HCT116 (cell line): ENCODE results near the gene DNASE1L1. TPM values are rescaled to one million over a fixed set of nuclear protein-coding genes. Genes with fewer than 3 reads are reported as not detected.
A peak's percentile ranks its signal among the peaks of the same experiment; 100 is the strongest.

Experiments
- ATAC-seq: fragments of 200-7000 bp; cut with Tn5 transposase; 2 replicates; pipeline ENCODE4 v1.9.1; 2020; ENCODE audit warnings: mild to moderate bottlenecking, moderate library complexity
- BruUV-seq: library from RNA; stranded (reverse); fragments of 400-500 nt; replicated peaks from 2 replicates; lab custom pipeline; 2021; lab: Mats Ljungman, UMichigan
- CTCF ChIA-PET: fragments of 300-600 bp; sonication (Branson Sonifier 250); formaldehyde crosslinking; loops from one replicate; lab custom pipeline; 2021; ENCODE audit warnings: antibody characterized with exemption; lab: Charles Lee
- POLR2A ChIA-PET: fragments of 300-600, 350-600 bp; sonication (Branson Sonifier 250); formaldehyde crosslinking; loops from one replicate; lab custom pipeline; 2021; ENCODE audit warnings: antibody characterized with exemption; lab: Charles Lee
- RAD21 ChIA-PET, 2 experiments: fragments of 300-600 bp; sonication (Branson Sonifier 250); formaldehyde crosslinking; loops; one replicate each; lab custom pipeline; 2023; ENCODE audit warnings: low total read pairs in 2 of 2; ENCODE audit not compliant: uncharacterized antibody in 2 of 2, unreplicated experiment in 2 of 2, low non-redundant PET in 1 of 2; lab: Charles Lee
- DNase-seq: peaks from one replicate; pipeline ENCODE4 v3.0.0-alpha.2; 2010; ENCODE audit warnings: low read depth, low spot score
- H2AFZ ChIP-seq: fragments of 200-600 bp; shearing (Covaris generic), sonication (generic); 2 replicates; pipeline ENCODE4 v1.6.1; 2017; ENCODE audit warnings: low read depth, mixed run types, mixed read lengths, antibody characterized with exemption, low read length; ENCODE audit not compliant: poor library complexity, severe bottlenecking
- H3K27ac ChIP-seq: 2 replicates; pipeline ENCODE4 v1.5.1; 2012; ENCODE audit warnings: low read depth, low read length
- H3K27me3 ChIP-seq: fragments of 200-600 bp; sonication (generic); 2 replicates; pipeline ENCODE4 v1.6.1; 2016; ENCODE audit warnings: mixed run types, low read length, mixed read lengths; ENCODE audit not compliant: insufficient read depth
- H3K36me3 ChIP-seq, 2 experiments: fragments of 200-500 bp in 1 of 2; fragments of 200-600 bp in 1 of 2; sonication (Bioruptor generic) in 1 of 2; sonication (generic) in 1 of 2; 2 replicates each; pipeline versions ENCODE4 v1.5.1 to v1.6.1; 2014 to 2016; ENCODE audit warnings: low read length in 2 of 2, inconsistent platforms in 1 of 2, mixed read lengths in 1 of 2, mixed run types in 1 of 2; ENCODE audit not compliant: insufficient read depth in 2 of 2, control insufficient read depth in 1 of 2
- H3K4me1 ChIP-seq, 2 experiments: fragments of 200-600 bp in 1 of 2; sonication (generic) in 1 of 2; 2 replicates each; pipeline versions ENCODE4 v1.5.1 to v1.6.1; 2012 to 2017; ENCODE audit warnings: low read length in 2 of 2, inconsistent platforms in 1 of 2, mild to moderate bottlenecking in 1 of 2, mixed read lengths in 1 of 2, mixed run types in 1 of 2, moderate library complexity in 1 of 2; ENCODE audit not compliant: insufficient read depth in 2 of 2, control insufficient read depth in 1 of 2
- H3K4me2 ChIP-seq: fragments of 200-600 bp; sonication (generic); 2 replicates; pipeline ENCODE4 v1.6.1; 2017; ENCODE audit warnings: mixed run types, low read length, mixed read lengths
- H3K4me3 ChIP-seq, 2 experiments: fragments of 200-600 bp in 1 of 2; sonication (generic) in 1 of 2; replicated peaks in 1 of 2; 2 replicates each; pipeline ENCODE4 v1.5.1; 2011 to 2016; ENCODE audit warnings: low read length in 2 of 2, control low read depth in 1 of 2, low read depth in 1 of 2, mild to moderate bottlenecking in 1 of 2, mixed read lengths in 1 of 2, mixed run types in 1 of 2
- H3K79me2 ChIP-seq: fragments of 200-600 bp; sonication (generic); 2 replicates; pipeline ENCODE4 v1.6.1; 2017; ENCODE audit warnings: mild to moderate bottlenecking, mixed run types, low read length, moderate library complexity, mixed read lengths; ENCODE audit not compliant: insufficient read depth
- H3K9ac ChIP-seq: fragments of 200-600 bp; sonication (generic); 2 replicates; pipeline ENCODE4 v1.6.1; 2016; ENCODE audit warnings: low read length, mixed read lengths
- H3K9me2 ChIP-seq: fragments of 200-600 bp; sonication (generic), shearing (Covaris generic); 2 replicates; pipeline ENCODE4 v1.6.1; 2017; ENCODE audit warnings: mixed run types, mild to moderate bottlenecking, moderate library complexity; ENCODE audit not compliant: insufficient read depth
- H3K9me3 ChIP-seq, 2 experiments: fragments of 200-500 bp in 1 of 2; fragments of 200-600 bp in 1 of 2; sonication (Bioruptor generic) in 1 of 2; sonication (generic) in 1 of 2; 2 replicates each; pipeline ENCODE4 v1.6.1; 2014 to 2017; ENCODE audit warnings: low read length in 2 of 2, mixed read lengths in 2 of 2, inconsistent platforms in 1 of 2, low read depth in 1 of 2, mild to moderate bottlenecking in 1 of 2, mixed run types in 1 of 2, moderate library complexity in 1 of 2; ENCODE audit not compliant: control insufficient read depth in 1 of 2, insufficient read depth in 1 of 2
- H4K20me1 ChIP-seq: fragments of 200-600 bp; sonication (generic), shearing (Covaris generic); 2 replicates; pipeline ENCODE4 v1.6.1; 2017; ENCODE audit warnings: mixed run types, mild to moderate bottlenecking, moderate library complexity; ENCODE audit not compliant: insufficient read depth
- EGR1 ChIP-seq: IDR thresholded peaks from 2 replicates; pipeline ENCODE4 v1.6.1; 2012; ENCODE audit warnings: low read depth
- POLR2AphosphoS5 ChIP-seq: IDR thresholded peaks from 2 replicates; pipeline ENCODE4 v1.6.1; 2011; ENCODE audit warnings: mild to moderate bottlenecking, low read depth, low read length, moderate library complexity
- RAD21 ChIP-seq: IDR thresholded peaks from 2 replicates; pipeline ENCODE4 v1.6.1; 2012; ENCODE audit warnings: low read depth, mild to moderate bottlenecking
- YY1 ChIP-seq: IDR thresholded peaks from 2 replicates; pipeline ENCODE4 v1.6.1; 2011; ENCODE audit warnings: low read length, low read depth, moderate library complexity, mild to moderate bottlenecking; ENCODE audit not compliant: insufficient replicate concordance; ENCODE audit errors: extremely low read depth
- ZFX ChIP-seq: fragments of 450-650 bp; IDR thresholded peaks from 2 replicates; pipeline ENCODE4 v1.6.1; 2017
- ZNF274 ChIP-seq: fragments of 200-500 bp; sonication (Bioruptor generic); IDR thresholded peaks from 2 replicates; pipeline ENCODE4 v1.6.1; 2014; ENCODE audit warnings: mild to moderate bottlenecking, low read depth, low read length, inconsistent platforms
- intact Hi-C: fragments of 100-400 bp; cut with micrococcal nuclease; formaldehyde crosslinking; loops from 2 replicates; pipeline ENCODE4 v1.10.0; 2022
- total RNA-seq: library from RNA; stranded (reverse); gene quantifications from one replicate; pipeline ENCODE4 v1.2.1, GENCODE V29; 2021; ENCODE audit not compliant: unreplicated experiment

DNASE1L1 gene
- total RNA-seq, 1 experiment from 2014 or later: 16.5 TPM

- ChIA-PET CTCF (no interaction called here), POLR2A (no interaction called here), RAD21 (interaction anchor here in 1 of 2 experiments (1.3 kb wide), 1 partner anchor 19 kb away, joined by 5 read pairs; no protein-coding TSS in a partner anchor)
- H3K9me2 ChIP-seq: no peaks in the 10 kb centered on the region
- BruUV-seq: TSS peak; percentile 78
- DNase-seq (no peak), ATAC-seq (no peak)
- no peaks in the 10 kb centered on the region for H3K27me3 ChIP-seq
- no peak overlapping the region for H3K9ac ChIP-seq
- peak overlapping the region; percentile 54 to 69 for H3K4me3 ChIP-seq
- no peaks in the 10 kb centered on the region for H4K20me1 ChIP-seq
- H2AFZ ChIP-seq: no peak overlapping the region
- no peak overlapping the region for H3K27ac ChIP-seq
- H3K4me1 ChIP-seq: peaks cover 0 to 22% of the 10 kb centered on the region in 2 experiments; a peak in 2 of 4 replicates
- intact Hi-C loops: no loop called here
- peaks cover 7% of the 10 kb centered on the region; the same call in 1 of the 2 replicates for H3K79me2 ChIP-seq
- H3K36me3 ChIP-seq: no peaks in the 10 kb centered on the region
- no peaks in the 10 kb centered on the region for H3K9me3 ChIP-seq
- peak overlapping the region; percentile 87 for H3K4me2 ChIP-seq
- TF ChIP-seq EGR1 (no peak), RAD21 (no peak)
- TF ChIP-seq, all 23 proteins: peak for 0
These were observed 20.7 kb upstream of the DNASE1L1 start for GRCh38 chrX:154429711-154430110.

GRCh38 chrX:154428176-154429171 is 19.4 kb upstream of the DNASE1L1 start, which contains the start of gene ATP6AP1:
TSS of gene ATP6AP1 (plus strand) at chrX:154428677. CDS start at chrX:154428693, 16 bp downstream.
- Histone ChIP-seq H3K27ac (peak within 1 kb of the TSS; percentile 71), H3K4me2 (peak within 1 kb of the TSS; percentile 87), H3K36me3 (no peaks in the 10 kb centered on the region), H3K79me2 (peaks cover 7% of the 10 kb centered on the region; the same call in 1 of the 2 replicates), H3K4me1 (peaks cover 0 to 22% of the 10 kb centered on the region in 2 experiments; a peak in 2 of 4 replicates), H3K9me2 (no peaks in the 10 kb centered on the region), H3K9ac (peak within 1 kb of the TSS; percentile 61), H3K9me3 (no peaks in the 10 kb centered on the region), H4K20me1 (no peaks in the 10 kb centered on the region), H3K27me3 (no peaks in the 10 kb centered on the region), H2AFZ (no peak within 1 kb of the TSS), H3K4me3 (peak within 1 kb of the TSS; percentile 54 to 69)
- CTCF ChIA-PET: interaction anchor here (0.7 kb wide), 1 partner anchor 55 kb away, joined by 3 read pairs; no protein-coding TSS in a partner anchor
- intact Hi-C loops: no loop called here
- DNase-seq: peak; percentile 75
- RAD21 ChIA-PET: interaction anchor here in 1 of 2 experiments (1.3 kb wide), 1 partner anchor 18 kb away, joined by 5 read pairs; no protein-coding TSS in a partner anchor
- POLR2A ChIA-PET: no interaction called here
- no TSS peak for BruUV-seq
- TF ChIP-seq ZNF274 (no peak), ZFX (peak; percentile 62; the same call in 1 of the 2 replicates), POLR2AphosphoS5 (peak; percentile 67), YY1 (peak; percentile 87)
- peak; percentile 98 for ATAC-seq
